Measurements from ENCODE around the gene PANX1.

PANX1 gene

GRCh38 chr11:94130298-94131046 is 1.8 kb downstream of the PANX1 start:
- no peak for DNase-seq

GRCh38 chr11:94131047-94131717 is 2.5 kb downstream of the PANX1 start:
- DNase-seq: no peak

- DNase-seq: no peak
Measured at GRCh38 chr11:94131718-94132115, 3.1 kb downstream of the PANX1 start.

GRCh38 chr11:94132152-94132558 is 3.5 kb downstream of the PANX1 start:
- no peak for DNase-seq

GRCh38 chr11:94132823-94133408 is 4.3 kb downstream of the PANX1 start:
- no peak for DNase-seq

GRCh38 chr11:94133752-94134151 is 5.1 kb downstream of the PANX1 start:
- no peak for DNase-seq

- no peak for DNase-seq
Measured at GRCh38 chr11:94134651-94135512, 6.2 kb downstream of the PANX1 start.

- no peak for DNase-seq
Measured at GRCh38 chr11:94139416-94139815, 10.8 kb downstream of the PANX1 start.

GRCh38 chr11:94140154-94140655 is 11.6 kb downstream of the PANX1 start:
- DNase-seq: no peak

- no peak for DNase-seq
Measured at GRCh38 chr11:94141511-94142307, 13.1 kb downstream of the PANX1 start.

DNA sequence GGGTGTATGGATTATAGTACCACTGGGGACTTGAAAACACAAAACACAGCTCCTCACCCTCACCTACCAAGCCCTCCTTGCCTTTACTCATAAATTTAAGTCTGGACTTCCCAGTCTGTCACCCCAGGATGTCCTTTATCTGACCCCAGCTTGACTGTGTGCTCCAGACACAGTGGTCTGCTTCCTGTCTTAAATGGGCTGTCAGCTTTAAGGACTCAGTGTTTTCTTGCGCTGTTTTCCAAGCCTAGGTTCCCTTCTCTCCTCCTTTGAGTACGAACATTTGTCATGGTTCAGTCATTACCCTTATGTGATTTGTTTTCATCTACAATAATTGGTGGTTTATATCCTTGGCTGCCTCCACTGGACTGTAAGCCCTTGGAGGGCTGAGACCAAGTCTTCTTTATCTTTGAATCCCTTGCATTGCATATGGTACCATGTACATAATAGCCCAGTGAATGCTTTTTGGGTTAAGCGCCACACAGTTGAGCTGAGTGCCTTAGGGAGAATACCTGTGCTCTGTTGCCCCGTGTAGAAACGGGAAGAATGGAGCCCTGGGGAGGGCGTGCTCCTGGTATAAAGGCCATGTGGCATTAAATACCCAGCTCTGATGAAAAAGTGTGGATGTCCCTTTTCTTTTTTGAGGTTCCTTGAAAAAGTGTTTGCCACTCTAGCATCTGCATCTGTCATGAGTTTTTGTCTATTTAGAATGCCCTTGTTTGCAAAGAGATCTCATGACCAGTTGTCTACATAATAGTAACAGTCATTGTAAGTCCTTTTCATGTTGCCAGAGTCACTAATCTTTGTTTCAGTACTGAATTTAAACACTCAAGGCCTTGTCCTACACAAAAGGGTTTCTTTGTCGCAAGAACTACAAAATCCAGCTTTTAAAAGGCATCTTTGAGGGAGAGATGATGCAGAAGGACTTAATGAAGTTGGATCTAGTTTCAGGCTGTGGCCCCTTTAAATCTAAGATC is 14.0 kb downstream of the PANX1 start:
- no peak for DNase-seq

GRCh38 chr11:94144216-94144615 is 15.6 kb downstream of the PANX1 start:
- DNase-seq: no peak

GRCh38 chr11:94144664-94145063 is 16.0 kb downstream of the PANX1 start:
- no peak for DNase-seq

DNA sequence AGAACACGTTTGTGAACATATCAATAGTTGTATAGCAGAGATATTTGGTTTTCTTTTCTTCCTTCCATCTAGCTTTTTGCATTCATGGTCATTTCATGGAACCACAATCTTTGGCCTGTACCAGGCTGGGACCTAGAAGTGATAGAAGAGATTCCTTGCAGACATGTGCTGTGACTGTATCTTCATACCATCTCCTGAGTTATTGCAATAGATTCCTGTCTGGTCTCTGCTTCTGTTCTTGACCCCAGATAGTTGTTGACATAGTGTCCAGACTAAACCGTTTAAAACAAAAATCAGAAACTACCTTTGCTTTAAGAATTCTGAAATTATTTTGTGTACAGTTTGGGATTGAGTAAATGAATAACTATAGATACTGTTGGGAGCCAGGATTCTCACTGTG is 16.8 kb downstream of the PANX1 start:
- DNase-seq: no peak

- DNase-seq: no peak
Measured at GRCh38 chr11:94145916-94146315, 17.3 kb downstream of the PANX1 start.

DNA sequence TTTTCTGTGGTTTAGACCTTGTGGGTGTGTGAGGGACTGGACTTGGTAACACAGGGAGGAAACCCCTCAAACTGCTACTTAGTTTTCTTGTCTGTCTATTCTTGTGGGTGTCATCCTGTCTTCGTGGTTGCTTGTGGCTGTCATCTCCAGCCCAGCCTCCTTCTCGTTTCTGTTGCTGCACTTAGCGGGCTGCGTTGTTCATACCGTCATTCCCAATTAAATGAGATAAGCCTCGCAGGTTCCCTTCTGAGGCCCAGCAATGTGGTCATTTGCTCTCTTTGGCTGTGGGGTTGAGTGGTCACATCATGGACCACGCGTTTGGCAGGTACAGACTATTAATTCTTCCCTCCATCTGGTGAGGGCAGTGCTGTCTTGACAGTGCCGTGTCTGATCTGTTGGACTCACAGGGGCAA is 18.8 kb downstream of the PANX1 start:
- peak; percentile 7 for DNase-seq

- no peak for DNase-seq
Measured at GRCh38 chr11:94148189-94148588, 19.5 kb downstream of the PANX1 start.

GRCh38 chr11:94149431-94150017 is 20.9 kb downstream of the PANX1 start:
- no peak for DNase-seq

GRCh38 chr11:94150056-94150455 is 21.4 kb downstream of the PANX1 start:
- no peak for DNase-seq

Data from CD4-positive, alpha-beta T cell treated with Interleukin-12 subunit alpha and Interleukin-12 subunit beta, for 1 hour (primary cell).